Medulla oblongata (tissue), 1 donor: ENCODE measurements around the gene PFKFB2.

ENCODE experiments used
- DNase-seq: peaks from one replicate; pipeline ENCODE4 v3.0.0-alpha.2; 2015; ENCODE audit errors: extremely low spot score

PFKFB2 gene

GRCh38 chr1:207021876-207022596, 31.0 kb upstream of the PFKFB2 start:
- DNase-seq = no peak

- DNase-seq = no peak
Observed at GRCh38 chr1:207022996-207023679, 29.9 kb upstream of the PFKFB2 start.

GRCh38 chr1:207024202-207025145, 28.6 kb upstream of the PFKFB2 start:
- no peak for DNase-seq

GRCh38 chr1:207025146-207025880, 27.8 kb upstream of the PFKFB2 start:
- DNase-seq = no peak

- DNase-seq = no peak
Observed at GRCh38 chr1:207026104-207026534, 27.0 kb upstream of the PFKFB2 start.

- no peak for DNase-seq
Observed at GRCh38 chr1:207027206-207027777, 25.8 kb upstream of the PFKFB2 start.

- DNase-seq = no peak
Observed at GRCh38 chr1:207027921-207028320, 25.2 kb upstream of the PFKFB2 start.

- no peak for DNase-seq
Observed at GRCh38 chr1:207028884-207029650, 24.0 kb upstream of the PFKFB2 start.

GRCh38 chr1:207029701-207030521, 23.2 kb upstream of the PFKFB2 start:
- DNase-seq = no peak

- no peak for DNase-seq
Observed at GRCh38 chr1:207030522-207031009, 22.5 kb upstream of the PFKFB2 start.

GRCh38 chr1:207031016-207031415, 22.1 kb upstream of the PFKFB2 start:
- DNase-seq = no peak

- no peak for DNase-seq
Observed at GRCh38 chr1:207031632-207032264, 21.3 kb upstream of the PFKFB2 start.

GRCh38 chr1:207032528-207033017, 20.5 kb upstream of the PFKFB2 start, which contains the start of gene C1orf116:
C1orf116 (minus strand) TSS chr1:207032756; CDS start chr1:207027598, 5,158 bp downstream.
- no peak for DNase-seq

- no peak for DNase-seq
Observed at GRCh38 chr1:207033302-207033701, 19.8 kb upstream of the PFKFB2 start.

- no peak for DNase-seq
Observed at GRCh38 chr1:207034208-207034607, 18.9 kb upstream of the PFKFB2 start.

GRCh38 chr1:207034998-207035397, 18.1 kb upstream of the PFKFB2 start:
- DNase-seq = no peak

- no peak for DNase-seq
Observed at GRCh38 chr1:207035877-207036551, 17.1 kb upstream of the PFKFB2 start.

GRCh38 chr1:207036865-207037264, 16.2 kb upstream of the PFKFB2 start:
- DNase-seq = no peak
